Spleen (tissue), 11 donors: ENCODE data around the gene PPP1R3G. TPM values are rescaled to one million over a fixed set of nuclear protein-coding genes. Genes with fewer than 3 reads are reported as not detected.

Source experiments
- DNase-seq: peaks from one replicate; pipeline ENCODE4 v3.0.0-alpha.2; 2020
- H3K27ac ChIP-seq, 8 donors: fragments of 200-600 bp; sonication (generic) in 7 of 8; 1 replicate in 4 of 8; 2 replicates in 4 of 8; pipeline versions ENCODE4 v1.5.0 to v1.8.0; 2016 to 2021; ENCODE audit warnings: inconsistent platforms in 4 of 8, mild to moderate bottlenecking in 4 of 8, moderate library complexity in 1 of 8
- H3K27me3 ChIP-seq, 7 donors: fragments of 200-600 bp; sonication (generic) in 6 of 7; replicated peaks in 1 of 7; 1 replicate in 4 of 7; 2 replicates in 3 of 7; pipeline versions ENCODE4 v1.5.0 to v1.8.0; 2016 to 2021; ENCODE audit warnings: inconsistent platforms in 3 of 7, mild to moderate bottlenecking in 1 of 7
- H3K36me3 ChIP-seq, 6 donors: fragments of 200-600 bp; sonication (generic) in 5 of 6; 1 replicate in 4 of 6; 2 replicates in 2 of 6; pipeline versions ENCODE4 v1.5.0 to v1.8.0; 2016 to 2021; ENCODE audit warnings: inconsistent platforms in 2 of 6
- H3K4me1 ChIP-seq, 6 donors: fragments of 200-600 bp; sonication (generic) in 5 of 6; 1 replicate in 3 of 6; 2 replicates in 3 of 6; pipeline versions ENCODE4 v1.5.0 to v1.8.0; 2016 to 2021; ENCODE audit warnings: inconsistent platforms in 3 of 6
- H3K4me3 ChIP-seq, 8 donors: fragments of 200-600 bp; sonication (generic) in 7 of 8; 1 replicate in 4 of 8; 2 replicates in 4 of 8; pipeline versions ENCODE4 v1.5.0 to v1.8.0; 2016 to 2021; ENCODE audit warnings: inconsistent platforms in 4 of 8, mild to moderate bottlenecking in 4 of 8, moderate library complexity in 2 of 8
- H3K9me3 ChIP-seq, 8 donors: fragments of 200-600 bp; sonication (generic) in 7 of 8; 1 replicate in 4 of 8; 2 replicates in 4 of 8; pipeline versions ENCODE4 v1.5.0 to v1.8.0; 2016 to 2021; ENCODE audit warnings: inconsistent platforms in 4 of 8
- CTCF ChIP-seq, 11 experiments: fragments of 200-600 bp in 7 of 11; fragments of 450-650 bp in 4 of 11; sonication (generic) in 4 of 11; IDR thresholded peaks in 8 of 11; conservative IDR thresholded peaks in 3 of 11; 1 replicate in 7 of 11; 2 replicates in 4 of 11; pipeline versions ENCODE4 v1.4.0 to v1.8.0; 2016 to 2021; ENCODE audit warnings: antibody characterized with exemption in 11 of 11, inconsistent platforms in 4 of 11, mild to moderate bottlenecking in 1 of 11
- POLR2A ChIP-seq, 3 donors: fragments of 450-650 bp; IDR thresholded peaks; one replicate each; pipeline ENCODE4 v1.5.1; 2017; ENCODE audit warnings: antibody characterized with exemption in 3 of 3, mild to moderate bottlenecking in 1 of 3
- POLR2AphosphoS5 ChIP-seq, 3 donors: sonication (generic); formaldehyde crosslinking; IDR thresholded peaks; one replicate each; pipeline ENCODE4 v1.5.1; 2017; ENCODE audit warnings: antibody characterized with exemption in 3 of 3
- WGBS, 5 donors: extraction: QIAGEN DNeasy Blood & Tissue Kit in 3 of 5; methylation state at CpG; one replicate each; pipeline versions ENCODE4 v1.1.5 to v1.1.7; 2013 to 2018; 5-methylcytosine and 5-hydroxymethylcytosine counted together
- intact Hi-C: fragments of 100-400 bp; cut with DNase I; formaldehyde crosslinking; loops from one replicate; pipeline ENCODE4 v1.15.0; 2023; ENCODE audit warnings: low total_unique reads
- polyA plus RNA-seq, 3 donors: library from polyadenylated mRNA; stranded (reverse); fragments of 200-250 nt; gene quantifications; one replicate each; pipeline ENCODE4 v1.2.1, GENCODE V29; 2013
- total RNA-seq, 7 donors: library from RNA; depleted of rRNA in 3 of 7; stranded (reverse); fragments of >200 nt in 3 of 7; fragmentation: NEBNext Ultra II Directional in 4 of 7; extraction: Animal tissue kit (Norgen Biotek cat#: 25700) in 4 of 7; gene quantifications; one replicate each; pipeline versions ENCODE4 v1.1.0 to v1.2.1, GENCODE V29; 2016 to 2021
- donor health status: healthy with polysubstance abuse.
- donor health status: DM: no; HTN: no; CAD: no; lungs with moderate emphysema.
- donor health status: DM: no; HTN: no; CAD: no.
- donor health status: Bipolar disorder and iron deficiency.
- donor health status: healthy.
- donor health status: DM: no; HTN: no; CAD: no.
- donor health status: DM: yes; HTN: yes; CAD: no.

The PPP1R3G gene
- total and polyA plus RNA-seq, 10 donors = 0.54 to 10.1 (median 4.5) TPM

GRCh38 chr6:5068153-5068751 is 16.9 kb upstream of the PPP1R3G start:
- Histone ChIP-seq H3K27me3 (no peaks in the 10 kb centered on the region), H3K4me3 (no peak overlapping the region), H3K9me3 (peaks cover 0 to 14% (median 9%) of the 10 kb centered on the region in 8 donors), H3K36me3 (no peaks in the 10 kb centered on the region), H3K4me1 (no peaks in the 10 kb centered on the region), H3K27ac (no peak overlapping the region)
- DNase-seq = no peak
- intact Hi-C loops = no loop called here
- WGBS, 5 donors = 94 to 97% (median 96%) methylated on average over 17 of the region's 17 CpGs
- no peak for TF ChIP-seq CTCF (IDR thresholded peaks at IDR 0.05 in 8 of 11, conservative IDR thresholded peaks at IDR 0.05 in 3 of 11)
- no peak for TF ChIP-seq POLR2A (IDR thresholded peaks at IDR 0.05)
- no peak for TF ChIP-seq POLR2AphosphoS5 (IDR thresholded peaks at IDR 0.05)

GRCh38 chr6:5071216-5071615 is 13.9 kb upstream of the PPP1R3G start:
- peaks cover 0 to 1% (median 0%) of the 10 kb centered on the region in 6 donors for H3K4me1 ChIP-seq
- no peak for TF ChIP-seq POLR2A (IDR thresholded peaks at IDR 0.05)
- H3K27me3 ChIP-seq = no peaks in the 10 kb centered on the region
- DNase-seq = no peak
- H3K36me3 ChIP-seq = no peaks in the 10 kb centered on the region
- H3K4me3 ChIP-seq = no peak overlapping the region
- H3K27ac ChIP-seq = no peak overlapping the region
- peaks cover 0 to 14% (median 9%) of the 10 kb centered on the region in 8 donors for H3K9me3 ChIP-seq
- intact Hi-C loops = no loop called here
- 92 to 98% (median 97%) methylated on average over 2 of the region's 2 CpGs for WGBS, 5 donors

DNA sequence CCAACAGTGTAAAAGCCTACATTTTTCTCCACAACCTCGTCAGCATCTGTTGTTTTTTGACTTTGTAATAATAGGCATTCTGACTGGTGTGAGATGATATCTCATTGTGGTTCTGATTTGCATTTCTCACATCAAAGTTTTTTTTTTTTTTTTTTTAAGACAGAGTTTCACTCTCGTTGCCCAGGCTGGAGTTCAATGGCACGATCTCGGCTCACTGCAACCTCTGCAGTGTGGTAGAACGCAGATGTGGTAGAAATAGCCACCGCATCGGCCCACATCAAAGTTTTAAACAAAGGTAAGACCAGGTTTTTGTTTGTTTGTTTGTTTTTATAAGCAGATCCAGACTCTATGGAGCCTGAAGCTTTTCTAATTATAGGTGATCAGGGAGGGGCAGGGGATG is 12.7 kb upstream of the PPP1R3G start:
- DNase-seq = no peak
- 66 to 80% (median 75%) methylated on average over 7 of the region's 7 CpGs for WGBS, 5 donors
- Histone ChIP-seq H3K4me1 (peaks cover 0 to 4% (median 0%) of the 10 kb centered on the region in 6 donors), H3K27ac (no peak overlapping the region), H3K36me3 (no peaks in the 10 kb centered on the region), H3K27me3 (no peaks in the 10 kb centered on the region), H3K4me3 (no peak overlapping the region), H3K9me3 (peaks cover 0 to 3% (median 1%) of the 10 kb centered on the region in 8 donors)
- TF ChIP-seq POLR2AphosphoS5 (IDR thresholded peaks at IDR 0.05) (no peak), POLR2A (IDR thresholded peaks at IDR 0.05) (no peak), CTCF (IDR thresholded peaks at IDR 0.05 in 8 of 11, conservative IDR thresholded peaks at IDR 0.05 in 3 of 11) (no peak)
- intact Hi-C loops = loop anchor here (2.0 kb wide), 1 partner anchor 16 kb away; no protein-coding TSS in a partner anchor

- no peak for DNase-seq
- Histone ChIP-seq H3K36me3 (no peaks in the 10 kb centered on the region), H3K4me1 (peaks cover 0 to 4% (median 0%) of the 10 kb centered on the region in 6 donors), H3K27me3 (no peaks in the 10 kb centered on the region), H3K4me3 (no peak overlapping the region), H3K27ac (no peak overlapping the region), H3K9me3 (no peaks in the 10 kb centered on the region)
- 82 to 93% (median 89%) methylated on average over 3 of the region's 3 CpGs for WGBS, 5 donors
- intact Hi-C loops = loop anchor here (2.0 kb wide), 1 partner anchor 17 kb away; no protein-coding TSS in a partner anchor
- no peak for TF ChIP-seq POLR2A (IDR thresholded peaks at IDR 0.05)
- no peak for TF ChIP-seq POLR2AphosphoS5 (IDR thresholded peaks at IDR 0.05)
- TF ChIP-seq CTCF (IDR thresholded peaks at IDR 0.05 in 8 of 11, conservative IDR thresholded peaks at IDR 0.05 in 3 of 11) = no peak
Measured at GRCh38 chr6:5073992-5074391, 11.1 kb upstream of the PPP1R3G start.
